Ovary (tissue), 1 donor: ENCODE measurements around the gene KIF13A.
"Not testable (repeated sequence)": the region's sequence is repeated elsewhere in the genome, so short reads cannot be mapped to it uniquely, and the experiment has no call there.

ENCODE experiments used
- EP300 ChIP-seq: sonication (generic); formaldehyde crosslinking; IDR thresholded peaks from one replicate; pipeline ENCODE4 v1.6.1; 2017; ENCODE audit warnings: antibody characterized with exemption
- POLR2A ChIP-seq: fragments of 450-650 bp; IDR thresholded peaks from one replicate; pipeline ENCODE4 v1.6.1; 2017; ENCODE audit warnings: antibody characterized with exemption, mild to moderate bottlenecking, moderate library complexity

- not testable (repeated sequence) for TF ChIP-seq POLR2A, EP300
Measured at GRCh38 chr6:17744757-17745308, 242.6 kb downstream of the KIF13A start.
